Endothelial cell of umbilical vein (primary cell): ENCODE results near the gene RRM2. TPM values are rescaled to one million over a fixed set of nuclear protein-coding genes. Genes with fewer than 3 reads are reported as not detected.

Source experiments
- BruUV-seq: library from RNA; stranded (reverse); fragments of 400-500 nt; replicated peaks from 2 replicates; lab custom pipeline; 2021; lab: Mats Ljungman, UMichigan
- CTCF ChIA-PET: fragments of 300-600, 350-600 bp; sonication (Branson Sonifier 250); formaldehyde crosslinking; loops from one replicate; lab custom pipeline; 2021; ENCODE audit warnings: antibody characterized with exemption, inconsistent platforms; lab: Charles Lee
- POLR2A ChIA-PET: fragments of 300-600, 350-600 bp; sonication (Branson Sonifier 250); formaldehyde crosslinking; loops from one replicate; lab custom pipeline; 2021; ENCODE audit warnings: antibody characterized with exemption, inconsistent platforms; lab: Charles Lee
- DNase-seq: peaks from one replicate; pipeline ENCODE4 v3.0.0-alpha.2; 2011; ENCODE audit warnings: low read depth, low spot score
- FAIRE-seq: peaks from 2 replicates; lab custom pipeline; 2011; peaks lifted over from hg19 to GRCh38; lab: Jason Lieb, UNC
- H2AFZ ChIP-seq: 2 replicates; pipeline ENCODE4 v1.6.0; 2012; ENCODE audit warnings: low read depth, low read length, control low read depth, inconsistent platforms
- H3K27ac ChIP-seq: 2 replicates; pipeline ENCODE4 v1.5.1; 2011; ENCODE audit warnings: low read depth, mild to moderate bottlenecking, control low read depth, low read length, moderate library complexity; ENCODE audit not compliant: insufficient read depth
- H3K27me3 ChIP-seq, 2 experiments: 2 replicates each; pipeline versions ENCODE4 v1.6.0 to v1.6.1; 2011; ENCODE audit warnings: low read length in 2 of 2, mixed read lengths in 1 of 2; ENCODE audit not compliant: control insufficient read depth in 2 of 2, insufficient read depth in 2 of 2
- H3K36me3 ChIP-seq, 2 experiments: 2 replicates in 1 of 2; 3 replicates in 1 of 2; pipeline ENCODE4 v1.5.1; 2011; ENCODE audit warnings: low read length in 2 of 2, mild to moderate bottlenecking in 1 of 2, moderate library complexity in 1 of 2; ENCODE audit not compliant: control insufficient read depth in 2 of 2, insufficient read depth in 2 of 2; ENCODE audit errors: extremely low read depth in 1 of 2
- H3K4me1 ChIP-seq: 3 replicates; pipeline ENCODE4 v1.5.1; 2011; ENCODE audit warnings: mild to moderate bottlenecking, low read length; ENCODE audit not compliant: control insufficient read depth, insufficient read depth; ENCODE audit errors: extremely low read depth
- H3K4me2 ChIP-seq: 2 replicates; pipeline ENCODE4 v1.6.1; 2011; ENCODE audit warnings: low read length, control low read depth, mixed read lengths; ENCODE audit not compliant: insufficient read depth
- H3K4me3 ChIP-seq, 3 experiments: fragments of 200-600 bp in 1 of 3; sonication (generic), shearing (Covaris generic) in 1 of 3; replicated peaks in 1 of 3; 2 replicates each; pipeline ENCODE4 v1.5.1; 2011 to 2016; ENCODE audit warnings: control low read depth in 3 of 3, low read length in 3 of 3, mild to moderate bottlenecking in 2 of 3, inconsistent platforms in 1 of 3, low read depth in 1 of 3, moderate library complexity in 1 of 3; ENCODE audit not compliant: insufficient read depth in 1 of 3
- H3K79me2 ChIP-seq: 2 replicates; pipeline ENCODE4 v1.6.0; 2012; ENCODE audit warnings: low read length, inconsistent platforms; ENCODE audit not compliant: control insufficient read depth, insufficient read depth
- H3K9ac ChIP-seq: replicated peaks from 2 replicates; pipeline ENCODE3; 2011; ENCODE audit warnings: low read length, control low read depth; ENCODE audit not compliant: insufficient read depth; ENCODE audit errors: extremely low read depth
- H3K9me1 ChIP-seq: replicated peaks from 3 replicates; pipeline ENCODE4 v1.6.0; 2011; ENCODE audit warnings: mild to moderate bottlenecking, low read length; ENCODE audit not compliant: control insufficient read depth, insufficient read depth; ENCODE audit errors: extremely low read depth
- H3K9me3 ChIP-seq: replicated peaks from 2 replicates; pipeline ENCODE4 v1.5.1; 2012; ENCODE audit warnings: low read length, inconsistent platforms; ENCODE audit not compliant: control insufficient read depth, insufficient read depth
- H4K20me1 ChIP-seq: replicated peaks from 2 replicates; pipeline ENCODE3; 2011; ENCODE audit warnings: mild to moderate bottlenecking, low read length; ENCODE audit not compliant: control insufficient read depth, insufficient read depth; ENCODE audit errors: extremely low read depth
- EZH2 ChIP-seq: IDR thresholded peaks from 2 replicates; pipeline ENCODE4 v1.6.1; 2012; ENCODE audit warnings: borderline replicate concordance, low read depth, mild to moderate bottlenecking, moderate library complexity, low read length, inconsistent platforms; ENCODE audit not compliant: severe bottlenecking
- FOS ChIP-seq: IDR thresholded peaks from 2 replicates; pipeline ENCODE4 v1.6.1; 2011; ENCODE audit warnings: mild to moderate bottlenecking, low read length, moderate library complexity, borderline replicate concordance; ENCODE audit not compliant: insufficient read depth
- GATA2 ChIP-seq: IDR thresholded peaks from 2 replicates; pipeline ENCODE4 v1.7.0; 2011; ENCODE audit warnings: low read depth, mild to moderate bottlenecking, moderate library complexity, mixed read lengths, low read length; ENCODE audit not compliant: insufficient read length, insufficient read depth
- JUN ChIP-seq: IDR thresholded peaks from 2 replicates; pipeline ENCODE4 v1.6.1; 2011; ENCODE audit warnings: borderline replicate concordance, low read depth; ENCODE audit not compliant: insufficient read length, insufficient read depth
- MAX ChIP-seq: IDR thresholded peaks from 2 replicates; pipeline ENCODE4 v1.6.1; 2011; ENCODE audit not compliant: insufficient read depth, insufficient read length
- MYC ChIP-seq: IDR thresholded peaks from one replicate; pipeline ENCODE4 v1.6.1; 2011; ENCODE audit warnings: mild to moderate bottlenecking, low read depth, low read length
- POLR2A ChIP-seq: IDR thresholded peaks from 2 replicates; pipeline ENCODE4 v1.6.1; 2012; ENCODE audit warnings: low read depth, mild to moderate bottlenecking, control low read depth, low read length
- POLR2AphosphoS5 ChIP-seq: IDR thresholded peaks from 2 replicates; pipeline ENCODE4 v1.6.1; 2012; ENCODE audit warnings: low read depth, mild to moderate bottlenecking, control low read depth, low read length, moderate library complexity; ENCODE audit not compliant: insufficient read depth
- dilution Hi-C: fragments of 300-500 bp; cut with MboI; formaldehyde crosslinking; loops from one replicate; pipeline ENCODE4 v1.15.0; 2019; ENCODE audit warnings: low sequenced_read_pairs; ENCODE audit not compliant: extremely low pct_ligation_motif_present
- intact Hi-C: fragments of 100-400 bp; cut with micrococcal nuclease; formaldehyde crosslinking; loops from one replicate; pipeline ENCODE4 v1.10.0; 2022
- polyA plus RNA-seq, 4 experiments: library from polyadenylated mRNA; depleted of rRNA in 3 of 4; stranded (reverse) in 3 of 4; unstranded in 1 of 4; fragments of >200 nt; gene quantifications; 2 replicates each; pipeline versions ENCODE4 v1.2.1 to v1.2.3, GENCODE V29; 2011 to 2012; ENCODE audit warnings: missing spikeins in 1 of 4
- total RNA-seq: library from RNA; stranded (reverse); gene quantifications from 2 replicates; pipeline ENCODE4 v1.2.3, GENCODE V29; 2021
- TF ChIP-seq, protein P1 (sequence below), 2 donors: IDR thresholded peaks; 1 replicate in 1 of 2; 2 replicates in 1 of 2; pipeline ENCODE4 v1.5.1; 2011; ENCODE audit warnings: low read length in 2 of 2, mild to moderate bottlenecking in 2 of 2, moderate library complexity in 2 of 2, control low read depth in 1 of 2, inconsistent platforms in 1 of 2, low read depth in 1 of 2; ENCODE audit not compliant: insufficient read depth in 1 of 2; ENCODE audit errors: extremely low read depth in 1 of 2

The RRM2 gene
- total and polyA plus RNA-seq, 2 donors (not counting 3 experiments of a cell fraction or from before 2014, with no cell fraction given): 40.9 to 246 TPM

GRCh38 chr2:10094271-10094814, 28.2 kb upstream of the RRM2 start:
- CTCF ChIA-PET: interaction anchor here (1.9 to 20.2 kb wide), 5 partner anchors 9 to 341 kb away, joined by 7 to 485 read pairs (median 47); partner anchors contain the start of gene CYS1

More at GRCh38 chr2:10094271-10094814, 28.2 kb upstream of the RRM2 start:
- H3K9me1 ChIP-seq: no peaks in the 10 kb centered on the region
- H3K79me2 ChIP-seq: no peaks in the 10 kb centered on the region
- intact Hi-C loops: no loop called here
- POLR2A ChIA-PET: no interaction called here
- no peak overlapping the region for H2AFZ ChIP-seq
- no peaks in the 10 kb centered on the region for H3K9me3 ChIP-seq
- BruUV-seq: no TSS peak
- H3K9ac ChIP-seq: no peak overlapping the region
- dilution Hi-C loops: no loop called here
- no peaks in the 10 kb centered on the region for H3K4me1 ChIP-seq
- no peak overlapping the region for H3K4me2 ChIP-seq
- FAIRE-seq: no peak
- no peak overlapping the region for H3K27ac ChIP-seq
- H3K4me3 ChIP-seq: no peak overlapping the region
- no peaks in the 10 kb centered on the region for H4K20me1 ChIP-seq
- peaks cover 19 to 29% of the 10 kb centered on the region in 2 experiments for H3K27me3 ChIP-seq
- TF ChIP-seq FOS (no peak), MYC (no peak), MAX (no peak), GATA2 (no peak), EZH2 (no peak), POLR2AphosphoS5 (no peak), POLR2A (no peak), JUN (no peak)
- TF ChIP-seq, protein P1, sequence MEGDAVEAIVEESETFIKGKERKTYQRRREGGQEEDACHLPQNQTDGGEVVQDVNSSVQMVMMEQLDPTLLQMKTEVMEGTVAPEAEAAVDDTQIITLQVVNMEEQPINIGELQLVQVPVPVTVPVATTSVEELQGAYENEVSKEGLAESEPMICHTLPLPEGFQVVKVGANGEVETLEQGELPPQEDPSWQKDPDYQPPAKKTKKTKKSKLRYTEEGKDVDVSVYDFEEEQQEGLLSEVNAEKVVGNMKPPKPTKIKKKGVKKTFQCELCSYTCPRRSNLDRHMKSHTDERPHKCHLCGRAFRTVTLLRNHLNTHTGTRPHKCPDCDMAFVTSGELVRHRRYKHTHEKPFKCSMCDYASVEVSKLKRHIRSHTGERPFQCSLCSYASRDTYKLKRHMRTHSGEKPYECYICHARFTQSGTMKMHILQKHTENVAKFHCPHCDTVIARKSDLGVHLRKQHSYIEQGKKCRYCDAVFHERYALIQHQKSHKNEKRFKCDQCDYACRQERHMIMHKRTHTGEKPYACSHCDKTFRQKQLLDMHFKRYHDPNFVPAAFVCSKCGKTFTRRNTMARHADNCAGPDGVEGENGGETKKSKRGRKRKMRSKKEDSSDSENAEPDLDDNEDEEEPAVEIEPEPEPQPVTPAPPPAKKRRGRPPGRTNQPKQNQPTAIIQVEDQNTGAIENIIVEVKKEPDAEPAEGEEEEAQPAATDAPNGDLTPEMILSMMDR (IDR thresholded peaks at IDR 0.05; ENCODE audit: extremely low read depth in 1 of 2, insufficient read depth in 1 of 2, low read depth in 1 of 2, low read length in 2 of 2): no peak
- H3K36me3 ChIP-seq: no peaks in the 10 kb centered on the region
- DNase-seq: no peak
